Liver (tissue), 9 donors: ENCODE results near the gene EDRF1. TPM values are rescaled to one million over a fixed set of nuclear protein-coding genes. Genes with fewer than 3 reads are reported as not detected.

Experiments
- DNase-seq: peaks from one replicate; pipeline ENCODE4 v3.0.0-alpha.2; 2017; ENCODE audit warnings: low spot score
- H3K27ac ChIP-seq, 2 donors: one replicate each; pipeline ENCODE4 v1.7.0; 2013; ENCODE audit warnings: inconsistent platforms in 2 of 2, low read length in 2 of 2, control low read depth in 1 of 2, low read depth in 1 of 2, mild to moderate bottlenecking in 1 of 2
- H3K27me3 ChIP-seq, 4 donors: one replicate each; pipeline versions ENCODE4 v1.6.1 to v1.7.0; 2013; ENCODE audit warnings: low read length in 3 of 4, inconsistent platforms in 1 of 4, mild to moderate bottlenecking in 1 of 4, moderate library complexity in 1 of 4; ENCODE audit not compliant: control insufficient read depth in 4 of 4, insufficient read depth in 4 of 4
- H3K36me3 ChIP-seq, 4 donors: one replicate each; pipeline versions ENCODE4 v1.6.1 to v1.7.0; 2013; ENCODE audit warnings: low read length in 3 of 4, mild to moderate bottlenecking in 3 of 4, low read depth in 1 of 4, moderate library complexity in 1 of 4; ENCODE audit not compliant: control insufficient read depth in 4 of 4, insufficient read depth in 3 of 4
- H3K4me1 ChIP-seq, 4 donors: one replicate each; pipeline versions ENCODE4 v1.6.1 to v1.7.0; 2013; ENCODE audit warnings: low read length in 3 of 4, mild to moderate bottlenecking in 3 of 4, moderate library complexity in 1 of 4; ENCODE audit not compliant: control insufficient read depth in 4 of 4, insufficient read depth in 4 of 4
- H3K4me3 ChIP-seq, 3 donors: one replicate each; pipeline versions ENCODE4 v1.6.1 to v1.7.0; 2013; ENCODE audit warnings: low read length in 3 of 3, control low read depth in 1 of 3, low read depth in 1 of 3, mild to moderate bottlenecking in 1 of 3
- H3K9ac ChIP-seq, 2 donors: one replicate each; pipeline ENCODE4 v1.7.0; 2013; ENCODE audit warnings: low read length in 2 of 2, mild to moderate bottlenecking in 2 of 2, moderate library complexity in 2 of 2, control low read depth in 1 of 2, low read depth in 1 of 2
- H3K9me3 ChIP-seq, 4 donors: one replicate each; pipeline versions ENCODE4 v1.6.1 to v1.7.0; 2013; ENCODE audit warnings: low read length in 3 of 4; ENCODE audit not compliant: control insufficient read depth in 4 of 4
- FOXA1 ChIP-seq: IDR thresholded peaks from 2 replicates; pipeline ENCODE4 v1.6.1; 2016; ENCODE audit warnings: antibody characterized with exemption
- FOXA2 ChIP-seq: IDR thresholded peaks from 2 replicates; pipeline ENCODE4 v1.6.1; 2016; ENCODE audit warnings: antibody characterized with exemption
- GABPA ChIP-seq, 2 donors: IDR thresholded peaks in 1 of 2; conservative IDR thresholded peaks in 1 of 2; 2 replicates each; pipeline ENCODE4 v1.6.1; 2016; ENCODE audit warnings: antibody characterized with exemption in 2 of 2, mild to moderate bottlenecking in 1 of 2, moderate library complexity in 1 of 2
- HNF4G ChIP-seq: IDR thresholded peaks from 2 replicates; pipeline ENCODE4 v1.6.1; 2016; ENCODE audit warnings: antibody characterized with exemption
- JUND ChIP-seq, 2 donors: IDR thresholded peaks; 2 replicates each; pipeline ENCODE4 v1.6.1; 2016; ENCODE audit warnings: antibody characterized with exemption in 2 of 2
- RAD21 ChIP-seq, 2 donors: IDR thresholded peaks; 2 replicates each; pipeline ENCODE4 v1.6.1; 2016; ENCODE audit warnings: antibody characterized with exemption in 2 of 2, mild to moderate bottlenecking in 2 of 2
- RXRA ChIP-seq, 2 donors: IDR thresholded peaks; 2 replicates each; pipeline ENCODE4 v1.6.1; 2017 to 2018; ENCODE audit warnings: antibody characterized with exemption in 2 of 2, mild to moderate bottlenecking in 1 of 2
- SP1 ChIP-seq: IDR thresholded peaks from 2 replicates; pipeline ENCODE4 v1.6.1; 2018; ENCODE audit warnings: antibody characterized with exemption, mild to moderate bottlenecking
- TAF1 ChIP-seq: conservative IDR thresholded peaks from 2 replicates; pipeline ENCODE4 v1.6.1; 2016; ENCODE audit warnings: antibody characterized with exemption, mild to moderate bottlenecking
- YY1 ChIP-seq: IDR thresholded peaks from 2 replicates; pipeline ENCODE4 v1.6.1; 2016; ENCODE audit warnings: antibody characterized with exemption, mild to moderate bottlenecking
- WGBS: extraction: QIAGEN DNeasy Blood & Tissue Kit; methylation state at CpG from one replicate; pipeline ENCODE4 v1.1.7; 2013; 5-methylcytosine and 5-hydroxymethylcytosine counted together
- polyA plus RNA-seq, 2 donors: library from polyadenylated mRNA; stranded (reverse) in 1 of 2; unstranded in 1 of 2; fragments of 200-250 nt in 1 of 2; fragments of >200 nt in 1 of 2; fragmentation: Nextera tagmentation in 1 of 2; extraction: Ambion mirVana in 1 of 2; gene quantifications; one replicate each; pipeline versions ENCODE4 v1.2.1 to v1.2.3, GENCODE V29; 2013 to 2015
- total RNA-seq, 2 donors: library from RNA; depleted of rRNA; stranded (reverse); fragments of >200 nt; gene quantifications; one replicate each; pipeline ENCODE4 v1.2.3, GENCODE V29; 2014
- TF ChIP-seq, protein P1 (sequence below): IDR thresholded peaks from 2 replicates; pipeline ENCODE4 v1.6.1; 2016; ENCODE audit warnings: antibody characterized with exemption, mild to moderate bottlenecking
- TF ChIP-seq, protein P2 (sequence below): IDR thresholded peaks from 2 replicates; pipeline ENCODE4 v1.6.1; 2016; ENCODE audit warnings: antibody characterized with exemption
- TF ChIP-seq, protein P3 (sequence below): IDR thresholded peaks from 2 replicates; pipeline ENCODE4 v1.6.1; 2016; ENCODE audit warnings: antibody characterized with exemption
- TF ChIP-seq, protein P4 (sequence below): IDR thresholded peaks from 2 replicates; pipeline ENCODE4 v1.6.1; 2016; ENCODE audit warnings: antibody characterized with exemption
- donor health status: healthy.
- donor health status: healthy.
- donor health status: healthy.
- donor health status: healthy.
- donor health status: healthy.

EDRF1 gene
- total and polyA plus RNA-seq, 4 donors, result 3.9 to 17.0 (median 9.2) TPM

GRCh38 chr10:125797424-125797823, 77.9 kb downstream of the EDRF1 start:
- WGBS, result 94% methylated on average over 8 of the region's 8 CpGs
- Histone ChIP-seq H3K36me3 (peaks cover 7 to 68% (median 42%) of the 10 kb centered on the region in 4 donors), H3K4me3 (no peak overlapping the region), H3K27ac (no peak overlapping the region), H3K4me1 (no peaks in the 10 kb centered on the region), H3K27me3 (no peaks in the 10 kb centered on the region), H3K9me3 (no peaks in the 10 kb centered on the region), H3K9ac (no peak overlapping the region)
- DNase-seq, result no peak
- TF ChIP-seq GABPA (IDR thresholded peaks at IDR 0.05 in 1 of 2, conservative IDR thresholded peaks at IDR 0.05 in 1 of 2) (no peak), JUND (IDR thresholded peaks at IDR 0.05) (no peak), TAF1 (no peak), HNF4G (no peak), FOXA1 (no peak), SP1 (no peak), RXRA (IDR thresholded peaks at IDR 0.05) (no peak), YY1 (no peak), FOXA2 (no peak), RAD21 (IDR thresholded peaks at IDR 0.05) (no peak)
- TF ChIP-seq, protein P1, sequence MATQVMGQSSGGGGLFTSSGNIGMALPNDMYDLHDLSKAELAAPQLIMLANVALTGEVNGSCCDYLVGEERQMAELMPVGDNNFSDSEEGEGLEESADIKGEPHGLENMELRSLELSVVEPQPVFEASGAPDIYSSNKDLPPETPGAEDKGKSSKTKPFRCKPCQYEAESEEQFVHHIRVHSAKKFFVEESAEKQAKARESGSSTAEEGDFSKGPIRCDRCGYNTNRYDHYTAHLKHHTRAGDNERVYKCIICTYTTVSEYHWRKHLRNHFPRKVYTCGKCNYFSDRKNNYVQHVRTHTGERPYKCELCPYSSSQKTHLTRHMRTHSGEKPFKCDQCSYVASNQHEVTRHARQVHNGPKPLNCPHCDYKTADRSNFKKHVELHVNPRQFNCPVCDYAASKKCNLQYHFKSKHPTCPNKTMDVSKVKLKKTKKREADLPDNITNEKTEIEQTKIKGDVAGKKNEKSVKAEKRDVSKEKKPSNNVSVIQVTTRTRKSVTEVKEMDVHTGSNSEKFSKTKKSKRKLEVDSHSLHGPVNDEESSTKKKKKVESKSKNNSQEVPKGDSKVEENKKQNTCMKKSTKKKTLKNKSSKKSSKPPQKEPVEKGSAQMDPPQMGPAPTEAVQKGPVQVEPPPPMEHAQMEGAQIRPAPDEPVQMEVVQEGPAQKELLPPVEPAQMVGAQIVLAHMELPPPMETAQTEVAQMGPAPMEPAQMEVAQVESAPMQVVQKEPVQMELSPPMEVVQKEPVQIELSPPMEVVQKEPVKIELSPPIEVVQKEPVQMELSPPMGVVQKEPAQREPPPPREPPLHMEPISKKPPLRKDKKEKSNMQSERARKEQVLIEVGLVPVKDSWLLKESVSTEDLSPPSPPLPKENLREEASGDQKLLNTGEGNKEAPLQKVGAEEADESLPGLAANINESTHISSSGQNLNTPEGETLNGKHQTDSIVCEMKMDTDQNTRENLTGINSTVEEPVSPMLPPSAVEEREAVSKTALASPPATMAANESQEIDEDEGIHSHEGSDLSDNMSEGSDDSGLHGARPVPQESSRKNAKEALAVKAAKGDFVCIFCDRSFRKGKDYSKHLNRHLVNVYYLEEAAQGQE, result no peak
- TF ChIP-seq, protein P2, sequence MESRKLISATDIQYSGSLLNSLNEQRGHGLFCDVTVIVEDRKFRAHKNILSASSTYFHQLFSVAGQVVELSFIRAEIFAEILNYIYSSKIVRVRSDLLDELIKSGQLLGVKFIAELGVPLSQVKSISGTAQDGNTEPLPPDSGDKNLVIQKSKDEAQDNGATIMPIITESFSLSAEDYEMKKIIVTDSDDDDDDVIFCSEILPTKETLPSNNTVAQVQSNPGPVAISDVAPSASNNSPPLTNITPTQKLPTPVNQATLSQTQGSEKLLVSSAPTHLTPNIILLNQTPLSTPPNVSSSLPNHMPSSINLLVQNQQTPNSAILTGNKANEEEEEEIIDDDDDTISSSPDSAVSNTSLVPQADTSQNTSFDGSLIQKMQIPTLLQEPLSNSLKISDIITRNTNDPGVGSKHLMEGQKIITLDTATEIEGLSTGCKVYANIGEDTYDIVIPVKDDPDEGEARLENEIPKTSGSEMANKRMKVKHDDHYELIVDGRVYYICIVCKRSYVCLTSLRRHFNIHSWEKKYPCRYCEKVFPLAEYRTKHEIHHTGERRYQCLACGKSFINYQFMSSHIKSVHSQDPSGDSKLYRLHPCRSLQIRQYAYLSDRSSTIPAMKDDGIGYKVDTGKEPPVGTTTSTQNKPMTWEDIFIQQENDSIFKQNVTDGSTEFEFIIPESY, result no peak
- TF ChIP-seq, protein P3, sequence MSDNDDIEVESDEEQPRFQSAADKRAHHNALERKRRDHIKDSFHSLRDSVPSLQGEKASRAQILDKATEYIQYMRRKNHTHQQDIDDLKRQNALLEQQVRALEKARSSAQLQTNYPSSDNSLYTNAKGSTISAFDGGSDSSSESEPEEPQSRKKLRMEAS, result no peak

GRCh38 chr10:125797994-125798662, 78.6 kb downstream of the EDRF1 start:
- Histone ChIP-seq H3K4me1 (no peaks in the 10 kb centered on the region), H3K9me3 (no peaks in the 10 kb centered on the region), H3K9ac (no peak overlapping the region), H3K27ac (no peak overlapping the region), H3K36me3 (peaks cover 7 to 67% (median 38%) of the 10 kb centered on the region in 4 donors), H3K27me3 (no peaks in the 10 kb centered on the region), H3K4me3 (no peak overlapping the region)
- 55% methylated on average over 5 of the region's 5 CpGs for WGBS
- TF ChIP-seq JUND (IDR thresholded peaks at IDR 0.05) (no peak), HNF4G (no peak), FOXA2 (no peak), TAF1 (no peak), SP1 (no peak), FOXA1 (no peak)
- TF ChIP-seq, protein P4, sequence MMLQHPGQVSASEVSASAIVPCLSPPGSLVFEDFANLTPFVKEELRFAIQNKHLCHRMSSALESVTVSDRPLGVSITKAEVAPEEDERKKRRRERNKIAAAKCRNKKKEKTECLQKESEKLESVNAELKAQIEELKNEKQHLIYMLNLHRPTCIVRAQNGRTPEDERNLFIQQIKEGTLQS, result no peak
- TF ChIP-seq, protein P1, result no peak
- DNase-seq, result no peak
